IMR-90 (cell line): ENCODE measurements around the gene ELL2. TPM values are rescaled to one million over a fixed set of nuclear protein-coding genes. Genes with fewer than 3 reads are reported as not detected.

Source experiments
- MAFK ChIP-seq: IDR thresholded peaks from 2 replicates; pipeline ENCODE4 v1.6.1; 2012; ENCODE audit warnings: low read depth, low read length, improper control_type of control experiment
- NFE2L2 ChIP-seq: fragments of 150-350 bp; IDR thresholded peaks from 2 replicates; pipeline ENCODE4 v1.6.1; 2016; ENCODE audit warnings: low read depth, mild to moderate bottlenecking, low read length
- POLR2A ChIP-seq: IDR thresholded peaks from 2 replicates; pipeline ENCODE4 v1.6.1; 2012; ENCODE audit warnings: mild to moderate bottlenecking, low read depth, low read length
- RAD21 ChIP-seq: IDR thresholded peaks from 2 replicates; pipeline ENCODE4 v1.6.1; 2012; ENCODE audit warnings: low read length, improper control_type of control experiment
- SMC3 ChIP-seq: fragments of 150-350 bp; IDR thresholded peaks from 2 replicates; pipeline ENCODE4 v1.6.1; 2016; ENCODE audit warnings: low read depth, mild to moderate bottlenecking, antibody characterized with exemption, low read length, moderate library complexity
- polyA plus RNA-seq, 3 experiments: library from polyadenylated mRNA; depleted of rRNA; stranded (reverse); fragments of >200 nt; gene quantifications; 2 replicates each; pipeline ENCODE4 v1.2.3, GENCODE V29; 2012; ENCODE audit warnings: low replicate concordance in 1 of 3
- total RNA-seq: library from RNA; depleted of rRNA; stranded (reverse); fragments of >200 nt; gene quantifications from 2 replicates; pipeline ENCODE4 v1.2.3, GENCODE V29; 2012
- TF ChIP-seq, protein P1 (sequence below): fragments of 150-350 bp; IDR thresholded peaks from 2 replicates; pipeline ENCODE4 v1.6.1; 2016; ENCODE audit warnings: low read depth, mild to moderate bottlenecking, low read length, moderate library complexity, borderline replicate concordance

The ELL2 gene
- total and polyA plus RNA-seq, 2 of the 4 experiments (the other 2 are of a cell fraction) = 61.4 to 92.5 TPM

GRCh38 chr5:95961617-95962474 lies at the start of gene ELL2 (continued):
- TF ChIP-seq, protein P1, sequence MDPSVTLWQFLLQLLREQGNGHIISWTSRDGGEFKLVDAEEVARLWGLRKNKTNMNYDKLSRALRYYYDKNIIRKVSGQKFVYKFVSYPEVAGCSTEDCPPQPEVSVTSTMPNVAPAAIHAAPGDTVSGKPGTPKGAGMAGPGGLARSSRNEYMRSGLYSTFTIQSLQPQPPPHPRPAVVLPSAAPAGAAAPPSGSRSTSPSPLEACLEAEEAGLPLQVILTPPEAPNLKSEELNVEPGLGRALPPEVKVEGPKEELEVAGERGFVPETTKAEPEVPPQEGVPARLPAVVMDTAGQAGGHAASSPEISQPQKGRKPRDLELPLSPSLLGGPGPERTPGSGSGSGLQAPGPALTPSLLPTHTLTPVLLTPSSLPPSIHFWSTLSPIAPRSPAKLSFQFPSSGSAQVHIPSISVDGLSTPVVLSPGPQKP = no peak; the same call in 1 of the 2 replicates
- TF ChIP-seq MAFK = no peak
- no peak for TF ChIP-seq SMC3
- no peak for TF ChIP-seq RAD21
- 0 out of 2 replicates have a peak, but pooled peaks have one; percentile 21 for TF ChIP-seq NFE2L2
- TF ChIP-seq POLR2A = peak; percentile 97
